Measurements from ENCODE around the gene SORCS1.

GRCh38 chr10:107032700-107033401 is 131.7 kb downstream of the SORCS1 start:
- TF ChIP-seq CTCF (conservative IDR thresholded peaks at IDR 0.05; ENCODE audit: low read depth, low read length) (no peak), EZH2 (IDR thresholded peaks at IDR 0.05; ENCODE audit: low read length, unreplicated experiment) (no peak)
